AG09319 (cell line): ENCODE data around the gene ZC3H4.

Experiments used
- DNase-seq: peaks from one replicate; pipeline ENCODE4 v3.0.0-alpha.2; 2010; ENCODE audit warnings: low read depth; ENCODE audit errors: extremely low read depth
- TF ChIP-seq, protein P1 (sequence below): IDR thresholded peaks from 2 replicates; pipeline ENCODE4 v1.5.1; 2011; ENCODE audit warnings: low read depth, mild to moderate bottlenecking, inconsistent platforms, low read length, moderate library complexity

ZC3H4 gene

DNA sequence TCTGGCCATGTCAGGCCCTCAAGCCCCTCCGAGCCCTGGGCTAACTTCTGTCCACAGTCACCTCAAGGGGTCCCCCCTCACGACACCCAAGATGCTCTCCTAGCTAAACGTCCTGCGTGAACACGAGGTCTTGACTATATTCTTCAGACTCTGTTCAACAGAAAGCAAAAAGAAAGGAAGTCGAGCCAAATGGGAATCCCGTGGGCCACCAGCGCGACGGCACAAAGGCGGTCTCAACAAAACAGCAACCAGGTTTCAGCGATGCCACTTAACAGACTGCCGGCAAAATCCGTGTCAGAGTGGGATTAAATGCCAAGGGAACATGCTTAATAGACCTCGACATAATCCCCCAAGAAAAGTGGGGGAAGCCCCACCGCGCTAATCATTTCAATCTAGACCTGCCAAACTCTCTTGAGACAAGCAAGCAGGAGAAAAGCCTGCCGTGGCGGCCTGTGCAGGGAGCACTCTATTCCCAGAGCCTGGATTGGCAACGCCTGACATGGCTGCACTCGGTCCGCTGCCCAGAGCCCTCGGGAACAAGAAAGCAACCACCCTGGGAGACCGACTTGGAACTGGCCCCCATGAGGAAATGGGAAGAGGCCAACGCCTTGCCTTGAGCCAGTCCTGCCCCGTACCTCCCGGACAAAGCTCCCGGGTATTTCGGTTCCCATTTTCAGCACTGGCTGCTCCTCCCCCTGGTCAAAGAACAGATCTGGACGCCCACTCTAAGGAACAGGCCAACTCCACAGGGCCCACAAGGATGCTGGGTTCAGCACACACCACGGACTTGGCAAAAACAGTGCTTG is 16.0 kb downstream of the ZC3H4 start:
- DNase-seq, result no peak
- TF ChIP-seq, protein P1, sequence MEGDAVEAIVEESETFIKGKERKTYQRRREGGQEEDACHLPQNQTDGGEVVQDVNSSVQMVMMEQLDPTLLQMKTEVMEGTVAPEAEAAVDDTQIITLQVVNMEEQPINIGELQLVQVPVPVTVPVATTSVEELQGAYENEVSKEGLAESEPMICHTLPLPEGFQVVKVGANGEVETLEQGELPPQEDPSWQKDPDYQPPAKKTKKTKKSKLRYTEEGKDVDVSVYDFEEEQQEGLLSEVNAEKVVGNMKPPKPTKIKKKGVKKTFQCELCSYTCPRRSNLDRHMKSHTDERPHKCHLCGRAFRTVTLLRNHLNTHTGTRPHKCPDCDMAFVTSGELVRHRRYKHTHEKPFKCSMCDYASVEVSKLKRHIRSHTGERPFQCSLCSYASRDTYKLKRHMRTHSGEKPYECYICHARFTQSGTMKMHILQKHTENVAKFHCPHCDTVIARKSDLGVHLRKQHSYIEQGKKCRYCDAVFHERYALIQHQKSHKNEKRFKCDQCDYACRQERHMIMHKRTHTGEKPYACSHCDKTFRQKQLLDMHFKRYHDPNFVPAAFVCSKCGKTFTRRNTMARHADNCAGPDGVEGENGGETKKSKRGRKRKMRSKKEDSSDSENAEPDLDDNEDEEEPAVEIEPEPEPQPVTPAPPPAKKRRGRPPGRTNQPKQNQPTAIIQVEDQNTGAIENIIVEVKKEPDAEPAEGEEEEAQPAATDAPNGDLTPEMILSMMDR, result no peak

DNA sequence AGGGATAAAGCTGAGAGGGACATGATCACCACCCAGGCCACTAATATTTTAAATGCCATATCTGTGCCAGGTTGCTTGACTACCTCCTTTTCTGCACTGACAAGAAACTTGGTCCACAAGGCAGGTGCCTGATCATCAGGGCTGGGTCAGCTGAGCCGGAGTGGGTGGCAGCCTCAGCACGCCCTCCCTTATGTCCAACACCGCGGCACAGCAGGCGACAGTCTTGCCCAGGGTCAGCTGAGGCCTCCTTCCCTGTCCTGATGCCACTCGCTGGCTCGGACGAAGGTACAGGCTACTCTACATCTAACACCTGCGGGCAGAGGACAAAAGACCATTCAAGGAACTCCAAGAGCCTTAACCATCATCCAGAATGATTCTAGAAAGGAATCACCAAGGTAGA is 16.9 kb downstream of the ZC3H4 start:
- DNase-seq, result no peak
- TF ChIP-seq, protein P1, result no peak

DNA sequence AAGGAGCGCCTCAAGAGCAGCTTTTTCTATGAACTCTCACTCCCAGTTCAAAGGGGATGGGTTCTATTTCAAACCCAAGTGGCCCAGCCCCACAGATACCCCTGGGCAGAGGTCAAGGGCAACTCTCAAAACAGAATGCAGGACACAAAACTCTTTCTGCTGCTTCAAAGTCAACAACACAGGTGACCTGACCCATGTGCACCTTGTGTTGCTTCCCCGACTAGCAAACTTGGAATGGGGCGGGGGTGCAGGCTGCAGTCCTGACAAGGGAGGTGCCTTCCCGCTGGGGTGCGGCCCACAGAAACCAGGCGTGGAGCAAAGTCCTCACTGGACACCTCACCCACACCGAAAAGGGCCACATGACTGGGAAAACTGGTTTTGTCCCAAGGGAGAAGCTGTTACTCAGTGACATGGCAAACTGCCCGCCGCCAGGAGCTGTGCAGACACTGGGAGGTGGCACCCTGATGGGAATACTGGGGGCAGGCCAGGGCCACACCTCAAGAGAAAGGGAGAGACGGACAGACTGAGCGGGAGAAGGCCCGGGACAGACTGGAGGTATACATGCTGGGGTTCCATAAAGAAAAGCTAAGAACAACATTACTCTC is 17.4 kb downstream of the ZC3H4 start:
- no peak for DNase-seq
- TF ChIP-seq, protein P1, result no peak

DNA sequence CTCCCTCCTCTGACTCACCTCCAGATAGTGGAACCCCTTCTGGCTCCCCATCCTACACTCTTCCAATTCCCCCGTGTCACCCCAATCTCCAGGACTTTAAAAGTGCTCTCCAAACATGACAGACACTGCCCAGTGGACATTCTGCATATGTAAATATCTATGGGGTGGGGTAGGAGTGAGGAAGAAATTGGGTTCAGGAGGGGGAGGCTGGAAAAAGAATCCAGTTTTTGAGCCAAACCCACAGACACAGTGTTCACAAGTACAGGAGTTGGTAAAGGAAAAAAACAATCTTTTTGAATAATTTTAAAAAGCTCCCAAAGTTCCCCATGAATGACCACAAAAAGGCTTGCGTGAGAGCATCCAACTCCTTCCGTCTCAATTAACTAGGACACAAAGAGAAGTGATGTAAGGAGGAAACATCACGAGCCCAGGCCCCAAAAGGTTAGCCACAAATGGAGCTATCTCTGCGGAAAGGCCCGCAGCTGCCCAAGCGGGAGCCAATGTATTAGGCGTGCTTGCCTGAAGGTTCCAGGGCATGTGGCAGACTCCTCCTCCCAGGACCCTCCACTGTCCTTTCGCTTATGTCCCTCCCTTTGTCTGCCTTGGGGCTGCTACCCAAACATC is 18.0 kb downstream of the ZC3H4 start:
- TF ChIP-seq, protein P1, result no peak
- DNase-seq, result no peak

DNA sequence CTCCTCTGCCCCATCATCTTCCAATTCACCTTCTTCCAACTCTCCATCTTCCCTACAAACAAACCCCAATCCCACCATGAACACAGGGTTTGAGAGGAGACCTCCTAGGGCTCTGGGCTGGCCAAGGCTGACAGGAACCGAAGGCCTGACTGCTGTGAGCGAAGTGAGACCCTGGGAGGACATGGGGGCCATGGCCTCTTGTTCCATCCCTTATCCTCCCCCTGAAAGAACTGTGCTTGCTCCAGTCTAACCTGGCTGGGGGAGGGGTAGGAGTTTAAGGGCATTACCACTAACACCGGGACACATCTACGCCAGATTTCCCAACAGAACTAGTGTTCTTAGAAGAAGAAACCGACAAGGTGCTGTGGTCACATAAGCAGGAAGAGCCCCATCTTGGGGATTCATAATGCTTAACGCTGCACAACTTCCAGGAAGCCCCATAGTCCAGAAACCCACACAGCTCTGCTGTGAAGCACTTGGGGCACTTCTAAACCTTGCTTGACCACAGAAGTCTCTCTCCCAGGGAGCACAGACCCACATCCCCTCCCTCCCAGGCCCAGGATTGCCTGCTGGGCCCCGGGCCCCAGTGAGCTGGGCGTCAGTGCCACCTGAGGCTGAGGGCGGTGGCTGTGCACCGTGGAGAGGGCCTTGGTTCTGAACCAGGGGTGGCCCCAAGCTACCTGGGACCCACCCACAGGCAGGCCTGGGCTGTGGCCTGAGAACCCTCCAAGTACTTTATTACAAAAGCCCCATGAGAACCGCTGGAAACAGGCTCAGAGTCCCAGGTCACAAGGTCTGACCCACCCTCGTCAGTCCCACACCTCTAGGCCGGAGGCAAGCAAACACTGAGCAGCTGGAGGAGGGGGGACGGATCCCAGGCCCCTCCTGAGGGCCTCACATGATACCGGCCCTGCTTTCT is 18.8 kb downstream of the ZC3H4 start:
- DNase-seq, result no peak
- TF ChIP-seq, protein P1, result no peak

DNA sequence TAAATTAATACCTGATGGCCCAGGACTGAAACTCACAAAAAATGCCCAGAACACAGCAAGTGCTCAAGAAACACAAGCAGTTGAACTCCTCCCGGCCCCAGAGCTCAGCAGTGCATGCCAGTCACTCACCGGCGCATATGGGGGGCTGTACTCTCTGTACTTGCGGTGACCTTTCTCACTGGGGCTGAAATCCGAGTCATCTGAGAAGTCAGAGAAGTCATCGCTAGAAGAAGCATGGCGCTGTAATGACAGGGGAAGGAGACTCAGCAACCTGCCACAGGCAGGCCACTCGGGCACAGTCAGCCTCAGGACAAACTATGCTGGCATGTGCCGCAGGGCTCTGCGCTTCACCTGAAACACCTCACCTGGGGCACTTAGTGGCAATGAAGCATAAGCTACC is 19.7 kb downstream of the ZC3H4 start:
- no peak for DNase-seq

More for the DNA sequence above, 19.7 kb downstream of the ZC3H4 start:
- TF ChIP-seq, protein P1, result no peak
